BE2C (cell line): ENCODE data around the gene EHBP1.

Source experiments
- DNase-seq: peaks from one replicate; pipeline ENCODE4 v3.0.0-alpha.2; 2020
- H3K27me3 ChIP-seq: fragments of 250-450 bp; sonication (Bioruptor Pico); 2 replicates; pipeline ENCODE4 v1.5.1; 2020; ENCODE audit warnings: mild to moderate bottlenecking
- H3K36me3 ChIP-seq: fragments of 250-450 bp; sonication (Bioruptor Pico); 2 replicates; pipeline ENCODE4 v1.5.1; 2020; ENCODE audit warnings: mild to moderate bottlenecking
- H3K4me1 ChIP-seq: fragments of 250-450 bp; sonication (Bioruptor Pico); 2 replicates; pipeline ENCODE4 v1.5.1; 2020
- H3K4me3 ChIP-seq: 2 replicates; pipeline ENCODE4 v1.5.1; 2011; ENCODE audit warnings: low read depth, low read length
- H3K9me3 ChIP-seq: fragments of 250-450 bp; sonication (Bioruptor Pico); 2 replicates; pipeline ENCODE4 v1.5.1; 2020
- TF ChIP-seq, protein P1 (sequence below): IDR thresholded peaks from 2 replicates; pipeline ENCODE4 v1.5.1; 2012; ENCODE audit warnings: mild to moderate bottlenecking, low read depth, low read length

EHBP1 gene

DNA sequence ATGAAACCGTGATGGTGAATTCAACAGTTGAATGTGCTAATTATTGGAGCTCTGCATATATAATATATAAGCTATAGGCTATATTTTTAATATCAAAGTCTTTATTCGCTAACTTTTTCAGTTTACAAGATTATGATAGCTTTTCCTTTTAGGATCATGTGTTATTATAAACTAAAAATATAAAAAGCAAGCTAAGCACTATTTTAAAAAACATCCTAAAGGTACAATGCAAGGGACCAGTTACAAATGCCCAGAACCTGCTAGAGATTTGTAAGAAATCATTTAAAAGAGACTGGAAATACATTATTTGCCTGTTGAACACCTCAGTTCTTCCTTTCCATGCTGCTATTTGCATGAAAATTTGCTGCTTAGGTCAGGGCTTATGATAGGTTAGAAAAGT, 43.4 kb upstream of the EHBP1 start:
- no peaks in the 10 kb centered on the region for H3K4me1 ChIP-seq
- H3K36me3 ChIP-seq: no peaks in the 10 kb centered on the region
- TF ChIP-seq, protein P1, sequence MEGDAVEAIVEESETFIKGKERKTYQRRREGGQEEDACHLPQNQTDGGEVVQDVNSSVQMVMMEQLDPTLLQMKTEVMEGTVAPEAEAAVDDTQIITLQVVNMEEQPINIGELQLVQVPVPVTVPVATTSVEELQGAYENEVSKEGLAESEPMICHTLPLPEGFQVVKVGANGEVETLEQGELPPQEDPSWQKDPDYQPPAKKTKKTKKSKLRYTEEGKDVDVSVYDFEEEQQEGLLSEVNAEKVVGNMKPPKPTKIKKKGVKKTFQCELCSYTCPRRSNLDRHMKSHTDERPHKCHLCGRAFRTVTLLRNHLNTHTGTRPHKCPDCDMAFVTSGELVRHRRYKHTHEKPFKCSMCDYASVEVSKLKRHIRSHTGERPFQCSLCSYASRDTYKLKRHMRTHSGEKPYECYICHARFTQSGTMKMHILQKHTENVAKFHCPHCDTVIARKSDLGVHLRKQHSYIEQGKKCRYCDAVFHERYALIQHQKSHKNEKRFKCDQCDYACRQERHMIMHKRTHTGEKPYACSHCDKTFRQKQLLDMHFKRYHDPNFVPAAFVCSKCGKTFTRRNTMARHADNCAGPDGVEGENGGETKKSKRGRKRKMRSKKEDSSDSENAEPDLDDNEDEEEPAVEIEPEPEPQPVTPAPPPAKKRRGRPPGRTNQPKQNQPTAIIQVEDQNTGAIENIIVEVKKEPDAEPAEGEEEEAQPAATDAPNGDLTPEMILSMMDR: no peak
- H3K27me3 ChIP-seq: no peaks in the 10 kb centered on the region
- DNase-seq: no peak
- no peaks in the 10 kb centered on the region for H3K9me3 ChIP-seq
- no peak overlapping the region for H3K4me3 ChIP-seq

DNA sequence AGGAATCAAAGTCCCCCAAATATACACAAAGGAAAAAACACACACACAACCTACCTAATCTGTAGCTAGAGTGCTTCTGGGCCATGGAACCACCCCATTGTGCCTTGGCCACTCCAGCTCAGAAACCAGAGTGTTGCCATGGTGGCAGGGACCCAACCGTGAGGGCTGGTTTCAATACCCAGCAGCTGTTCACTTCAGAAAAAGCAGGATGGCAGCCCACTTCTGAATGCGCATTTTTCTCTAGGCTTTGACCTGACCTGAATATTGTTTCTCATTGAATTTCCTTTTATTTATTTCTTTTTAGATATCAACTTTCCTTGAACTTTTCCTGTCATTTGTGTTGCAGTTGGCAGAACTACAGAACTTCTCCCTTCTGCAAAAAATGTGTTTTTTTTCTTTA, 43.0 kb upstream of the EHBP1 start:
- TF ChIP-seq, protein P1: no peak
- Histone ChIP-seq H3K27me3 (no peaks in the 10 kb centered on the region), H3K9me3 (no peaks in the 10 kb centered on the region), H3K36me3 (no peaks in the 10 kb centered on the region), H3K4me1 (no peaks in the 10 kb centered on the region), H3K4me3 (no peak overlapping the region)
- no peak for DNase-seq

DNA sequence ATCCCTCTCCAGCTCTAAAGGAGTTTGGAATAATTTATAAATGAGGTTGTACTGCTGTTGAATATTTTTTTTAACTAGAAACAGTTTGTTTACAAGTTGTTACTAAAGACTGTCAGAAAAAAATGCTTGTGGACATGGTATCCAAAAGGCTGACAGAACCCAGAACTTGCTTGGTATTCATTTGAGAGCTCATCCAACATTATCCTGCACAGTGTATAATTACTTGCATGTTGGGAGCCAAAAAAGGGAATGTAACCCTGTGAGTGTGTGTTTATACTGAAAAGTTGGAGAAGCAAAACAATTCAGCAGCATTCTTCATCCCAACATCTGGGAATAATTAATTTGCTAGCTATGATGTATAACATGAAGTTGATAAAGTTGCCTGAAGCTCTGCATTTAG, 42.1 kb upstream of the EHBP1 start:
- Histone ChIP-seq H3K4me1 (no peaks in the 10 kb centered on the region), H3K9me3 (no peaks in the 10 kb centered on the region), H3K27me3 (no peaks in the 10 kb centered on the region), H3K36me3 (no peaks in the 10 kb centered on the region), H3K4me3 (no peak overlapping the region)
- no peak for DNase-seq
- TF ChIP-seq, protein P1: no peak

DNA sequence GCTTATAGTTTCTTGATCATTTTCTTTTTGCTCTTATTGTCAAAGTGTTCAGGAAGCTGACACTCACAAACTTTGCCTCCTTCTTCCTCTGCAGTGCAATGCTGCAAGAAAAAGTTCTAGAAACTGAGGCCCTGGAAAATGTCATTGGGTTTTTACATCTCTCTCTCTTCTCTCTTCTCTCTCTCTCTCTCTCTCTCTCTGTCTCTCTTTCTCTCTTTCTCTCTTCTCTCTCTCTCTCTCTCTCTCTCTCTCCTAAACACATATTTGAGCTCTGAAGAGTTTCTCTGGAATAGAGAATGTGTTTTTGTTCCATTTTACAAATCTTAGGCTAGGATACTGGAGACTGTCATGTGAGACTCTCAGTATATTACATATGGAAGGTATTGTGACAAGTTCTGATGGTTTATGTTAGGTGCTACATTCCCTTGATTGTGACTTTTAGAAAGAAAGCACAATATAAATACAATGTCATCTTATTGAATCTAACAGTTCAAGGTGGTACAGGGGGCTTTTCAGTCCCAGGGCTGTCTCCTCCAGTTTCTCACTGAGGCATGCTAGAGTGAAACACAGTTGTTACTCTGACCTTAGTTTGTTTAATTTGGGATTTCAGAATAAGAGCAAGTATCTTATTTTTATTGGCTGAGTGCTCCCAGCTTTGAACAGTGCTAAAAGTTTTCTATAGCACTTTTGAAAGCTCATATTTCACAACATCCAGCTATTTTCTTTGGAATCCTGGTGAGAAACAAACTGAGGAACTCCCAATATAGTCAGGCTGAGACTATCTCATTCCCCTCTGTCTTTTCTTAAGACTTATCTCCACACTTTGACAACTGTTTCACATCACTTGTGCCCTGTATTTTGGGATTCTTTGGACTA, 41.4 kb upstream of the EHBP1 start:
- H3K4me1 ChIP-seq: no peaks in the 10 kb centered on the region
- TF ChIP-seq, protein P1: no peak
- no peak overlapping the region for H3K4me3 ChIP-seq
- H3K27me3 ChIP-seq: no peaks in the 10 kb centered on the region
- no peaks in the 10 kb centered on the region for H3K9me3 ChIP-seq
- H3K36me3 ChIP-seq: no peaks in the 10 kb centered on the region
- no peak for DNase-seq

DNA sequence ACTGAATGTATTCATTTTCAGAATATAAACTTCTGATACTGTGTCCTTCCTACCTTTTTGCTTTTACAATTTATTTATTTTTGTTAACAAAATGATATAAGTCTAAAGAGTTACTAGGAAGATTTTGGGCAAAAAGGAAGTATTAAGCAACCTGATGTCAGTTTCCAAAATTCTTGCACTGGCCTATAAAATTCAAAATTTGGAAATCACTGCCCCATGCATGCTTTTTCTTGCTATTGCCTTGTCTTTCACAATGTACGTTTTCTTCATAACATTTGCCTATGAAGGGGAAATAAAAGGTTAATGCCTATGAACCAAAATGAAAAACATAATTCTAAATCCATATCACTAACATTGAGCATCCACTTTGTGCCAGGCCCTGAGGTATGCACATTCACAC, 40.1 kb upstream of the EHBP1 start:
- H3K4me3 ChIP-seq: no peak overlapping the region
- no peaks in the 10 kb centered on the region for H3K27me3 ChIP-seq
- H3K9me3 ChIP-seq: no peaks in the 10 kb centered on the region
- DNase-seq: no peak
- TF ChIP-seq, protein P1: no peak
- no peaks in the 10 kb centered on the region for H3K4me1 ChIP-seq
- no peaks in the 10 kb centered on the region for H3K36me3 ChIP-seq

DNA sequence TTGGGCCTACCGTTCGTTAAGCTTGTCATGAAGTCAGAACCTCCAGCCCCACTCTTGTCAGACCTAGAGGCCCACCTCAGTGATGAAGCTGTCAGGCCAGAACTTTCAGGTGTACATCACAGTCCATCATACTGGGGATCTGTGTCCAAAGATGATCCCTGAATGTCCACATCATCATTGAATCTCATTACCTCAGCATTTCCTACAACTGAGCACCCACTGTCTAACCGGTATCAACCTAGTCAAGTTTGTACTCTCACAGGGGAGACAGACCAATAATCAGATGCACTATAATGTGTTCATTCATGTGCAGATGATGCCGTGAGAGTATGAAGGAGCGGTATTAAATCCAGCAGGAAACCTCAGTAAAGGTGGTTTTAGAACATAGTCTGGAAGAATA, 36.3 kb upstream of the EHBP1 start:
- DNase-seq: no peak
- H3K4me1 ChIP-seq: no peaks in the 10 kb centered on the region
- no peaks in the 10 kb centered on the region for H3K9me3 ChIP-seq
- no peak overlapping the region for H3K4me3 ChIP-seq
- no peaks in the 10 kb centered on the region for H3K36me3 ChIP-seq
- H3K27me3 ChIP-seq: no peaks in the 10 kb centered on the region
- TF ChIP-seq, protein P1: no peak
